K562 (cell line): ENCODE data around the gene RTCA. TPM values are rescaled to one million over a fixed set of nuclear protein-coding genes. Genes with fewer than 3 reads are reported as not detected.
A peak's percentile ranks its signal among the peaks of the same experiment; 100 is the strongest.

Source experiments
- CREB5 ChIP-seq: fragments of 250-450 bp; sonication (Bioruptor Pico); IDR thresholded peaks from 2 replicates; pipeline ENCODE4 v1.5.0; 2020; ENCODE audit warnings: mild to moderate bottlenecking
- CREM ChIP-seq: IDR thresholded peaks from 2 replicates; pipeline ENCODE4 v1.6.1; 2014; ENCODE audit warnings: antibody characterized with exemption, low read depth
- EHMT2 ChIP-seq: fragments of 450-650 bp; IDR thresholded peaks from 2 replicates; pipeline ENCODE4 v1.6.1; 2018; ENCODE audit warnings: antibody characterized with exemption
- ELF2 ChIP-seq: fragments of 250-450 bp; sonication (Bioruptor Pico); IDR thresholded peaks from 2 replicates; pipeline ENCODE4 v1.5.0; 2021; ENCODE audit warnings: mild to moderate bottlenecking
- FIP1L1 ChIP-seq: fragments of 200-400 bp; formaldehyde crosslinking; IDR thresholded peaks from 2 replicates; pipeline ENCODE4 v1.6.1; 2018; ENCODE audit warnings: mild to moderate bottlenecking, low read depth, low read length; ENCODE audit not compliant: poor library complexity, severe bottlenecking
- HMG20B ChIP-seq: fragments of 250-450 bp; sonication (Bioruptor Pico); IDR thresholded peaks from 2 replicates; pipeline ENCODE4 v1.5.0; 2021; ENCODE audit warnings: mild to moderate bottlenecking
- LCOR ChIP-seq: sonication (generic); formaldehyde crosslinking; IDR thresholded peaks from 2 replicates; pipeline ENCODE4 v1.8.0; 2022; ENCODE audit warnings: mild to moderate bottlenecking, missing genetic modification reagents
- MAZ ChIP-seq, 2 experiments: fragments of 450-650 bp in 1 of 2; sonication (generic) in 1 of 2; formaldehyde crosslinking; IDR thresholded peaks in 1 of 2; conservative IDR thresholded peaks in 1 of 2; 2 replicates each; pipeline versions ENCODE4 v1.4.0 to v1.5.0; 2020; ENCODE audit warnings: mild to moderate bottlenecking in 1 of 2, missing genetic modification reagents in 1 of 2
- MYC ChIP-seq, 2 experiments: fragments of 250-450 bp in 1 of 2; sonication (Bioruptor Pico) in 1 of 2; IDR thresholded peaks; 2 replicates each; pipeline versions ENCODE4 v1.5.1 to v1.6.1; 2012 to 2021; ENCODE audit warnings: low read depth in 2 of 2, borderline replicate concordance in 1 of 2, improper control_type of control experiment in 1 of 2, low read length in 1 of 2, mild to moderate bottlenecking in 1 of 2, moderate library complexity in 1 of 2
- NBN ChIP-seq: fragments of 450-650 bp; IDR thresholded peaks from 2 replicates; pipeline ENCODE4 v1.6.1; 2016; ENCODE audit warnings: low read depth, mild to moderate bottlenecking
- NFYB ChIP-seq: IDR thresholded peaks from 2 replicates; pipeline ENCODE4 v1.6.1; 2011; ENCODE audit warnings: mild to moderate bottlenecking, moderate library complexity; ENCODE audit not compliant: insufficient read length; ENCODE audit errors: extremely low read depth
- NUFIP1 ChIP-seq: fragments of 450-650 bp; IDR thresholded peaks from 2 replicates; pipeline ENCODE4 v1.6.1; 2018; ENCODE audit not compliant: partially characterized antibody
- RB1 ChIP-seq: fragments of 450-650 bp; IDR thresholded peaks from 2 replicates; pipeline ENCODE4 v1.6.1; 2017; ENCODE audit warnings: low read depth, mild to moderate bottlenecking
- RNF2 ChIP-seq: sonication (generic); IDR thresholded peaks from 2 replicates; pipeline ENCODE4 v1.6.1; 2016
- TAL1 ChIP-seq: fragments of 450-650 bp; IDR thresholded peaks from 2 replicates; pipeline ENCODE4 v1.6.1; 2016; ENCODE audit warnings: mild to moderate bottlenecking
- TFAP4 ChIP-seq: sonication (generic); formaldehyde crosslinking; IDR thresholded peaks from 2 replicates; pipeline ENCODE4 v1.8.0; 2022; ENCODE audit warnings: missing genetic modification reagents, mild to moderate bottlenecking, moderate library complexity, borderline replicate concordance
- ZBTB43 ChIP-seq: sonication (generic); formaldehyde crosslinking; IDR thresholded peaks from 2 replicates; pipeline ENCODE4 v1.8.0; 2023; ENCODE audit warnings: mild to moderate bottlenecking, missing genetic modification reagents
- ZC3H8 ChIP-seq: fragments of 450-650 bp; IDR thresholded peaks from 2 replicates; pipeline ENCODE4 v1.6.1; 2017
- ZNF77 ChIP-seq: fragments of 250-450 bp; sonication (Bioruptor Pico); IDR thresholded peaks from 2 replicates; pipeline ENCODE4 v1.5.0; 2020
- polyA plus RNA-seq, 8 experiments: library from polyadenylated mRNA; depleted of rRNA in 4 of 8; stranded (reverse) in 5 of 8; unstranded in 3 of 8; fragments of >200 nt; fragmentation: Nextera tagmentation in 2 of 8; fragmentation: Illumina TruSeq in 1 of 8; extraction: Ambion mirVana in 2 of 8; extraction: Trizol in 1 of 8; gene quantifications; 2 replicates each; pipeline versions ENCODE4 v1.2.1 to v1.2.3, GENCODE V29; 2011 to 2014; ENCODE audit warnings: inconsistent platforms in 1 of 8, missing spikeins in 1 of 8
- total RNA-seq, 7 experiments: library from RNA; depleted of rRNA in 6 of 7; stranded (reverse); fragments of >200 nt in 6 of 7; fragmentation: Illumina TruSeq in 2 of 7; extraction: Trizol in 2 of 7; gene quantifications; 2 replicates each; pipeline versions ENCODE4 v1.2.1 to v1.2.3, GENCODE V29; 2011 to 2021; ENCODE audit warnings: low replicate concordance in 1 of 7

RTCA gene
- total and polyA plus RNA-seq, 9 of the 15 experiments (the other 6 are each of a cell fraction or from before 2014, with no cell fraction given): 11.6 to 57.2 (median 43.2) TPM

GRCh38 chr1:100265931-100266740, at the start of gene RTCA (continued):
- TF ChIP-seq TAL1 (peak; percentile 0; the same call in 1 of the 2 replicates), MYC (IDR thresholded peaks at IDR 0.05; ENCODE audit: low read depth, low read length) (peak; percentile 52), MYC (CRISPR knock-in tag; IDR thresholded peaks at IDR 0.05; ENCODE audit: borderline replicate concordance, low read depth) (peak; percentile 26; the same call in 1 of the 2 replicates), MAZ (CRISPR knock-in tag; conservative IDR thresholded peaks at IDR 0.05 in 1 of 2, IDR thresholded peaks at IDR 0.05 in 1 of 2) (peak; percentile 25 to 76; a peak in 2 of 4 replicates), CREM (peak; percentile 70), NFYB (no peak), TFAP4 (CRISPR knock-in tag) (peak; percentile 45; the same call in 1 of the 2 replicates), ZBTB43 (CRISPR knock-in tag) (no peak), ZC3H8 (no peak), NUFIP1 (no peak), RNF2 (peak; percentile 40; the same call in 1 of the 2 replicates), ZNF77 (CRISPR knock-in tag) (no peak), RB1 (peak; percentile 26; the same call in 1 of the 2 replicates), NBN (0 out of 2 replicates have a peak, but pooled peaks have one; percentile 21), EHMT2 (no peak), FIP1L1 (no peak), LCOR (CRISPR knock-in tag) (peak; percentile 40; the same call in 1 of the 2 replicates), HMG20B (CRISPR knock-in tag) (no peak), CREB5 (no peak), ELF2 (0 out of 2 replicates have a peak, but pooled peaks have one; percentile 59)
